Fibroblast of villous mesenchyme (primary cell): ENCODE data around the gene UQCC2. TPM values are rescaled to one million over a fixed set of nuclear protein-coding genes. Genes with fewer than 3 reads are reported as not detected.

ENCODE experiments used
- DNase-seq: peaks from one replicate; pipeline ENCODE4 v3.0.0-alpha.2; 2010; ENCODE audit warnings: low read depth
- H3K4me3 ChIP-seq: 2 replicates; pipeline ENCODE4 v1.5.1; 2011; ENCODE audit warnings: low read depth, mild to moderate bottlenecking, low read length
- CTCF ChIP-seq: IDR thresholded peaks from 2 replicates; pipeline ENCODE4 v1.5.1; 2012; ENCODE audit warnings: low read depth, mild to moderate bottlenecking, low read length; ENCODE audit not compliant: insufficient read depth
- total RNA-seq: library from RNA; depleted of rRNA; stranded (reverse); fragments of >200 nt; gene quantifications from 2 replicates; pipeline ENCODE4 v1.2.3, GENCODE V29; 2012

UQCC2 gene
- total RNA-seq, 1 donor: 24.6 TPM

GRCh38 chr6:33678233-33678931 lies 33.1 kb downstream of the UQCC2 start:
- TF ChIP-seq CTCF: no peak
- no peak overlapping the region for H3K4me3 ChIP-seq
- no peak for DNase-seq

GRCh38 chr6:33677689-33678088 lies 33.8 kb downstream of the UQCC2 start:
- TF ChIP-seq CTCF: no peak
- DNase-seq: no peak
- no peak overlapping the region for H3K4me3 ChIP-seq

- TF ChIP-seq CTCF: no peak
- H3K4me3 ChIP-seq: no peak overlapping the region
- DNase-seq: no peak
Measured at GRCh38 chr6:33677143-33677660, 34.3 kb downstream of the UQCC2 start.

GRCh38 chr6:33676416-33677142 lies 34.9 kb downstream of the UQCC2 start:
- no peak for TF ChIP-seq CTCF
- no peak overlapping the region for H3K4me3 ChIP-seq

GRCh38 chr6:33675968-33676367 lies 35.5 kb downstream of the UQCC2 start:
- no peak for DNase-seq
- H3K4me3 ChIP-seq: no peak overlapping the region
- no peak for TF ChIP-seq CTCF

More at GRCh38 chr6:33676416-33677142, 34.9 kb downstream of the UQCC2 start:
- no peak for DNase-seq

GRCh38 chr6:33673851-33674250 lies 37.6 kb downstream of the UQCC2 start:
- DNase-seq: no peak
- H3K4me3 ChIP-seq: no peak overlapping the region
- no peak for TF ChIP-seq CTCF
